ENCODE measurements around the gene GSDMA.

GSDMA gene

GRCh38 chr17:40022961-40023541, 60.2 kb downstream of the GSDMA start:
- CTCF ChIA-PET, result interaction anchor here (0.7 to 2.9 kb wide), 2 partner anchors 12 to 51 kb away, joined by 3 to 9 read pairs; no protein-coding TSS in a partner anchor
- TF ChIP-seq L3MBTL2 (conservative IDR thresholded peaks at IDR 0.05) (no peak), ELF4 (IDR thresholded peaks at IDR 0.05) (no peak), HDGF (IDR thresholded peaks at IDR 0.05; ENCODE audit: borderline replicate concordance) (no peak), BHLHE40 (IDR thresholded peaks at IDR 0.05; ENCODE audit: borderline replicate concordance) (no peak), CTBP1 (IDR thresholded peaks at IDR 0.05; ENCODE audit: borderline replicate concordance) (no peak), PKNOX1 (IDR thresholded peaks at IDR 0.05) (no peak), LEF1 (IDR thresholded peaks at IDR 0.05; ENCODE audit: borderline replicate concordance) (no peak), FOXA1 (IDR thresholded peaks at IDR 0.05) (no peak), TARDBP (IDR thresholded peaks at IDR 0.05) (no peak), FOXM1 (IDR thresholded peaks at IDR 0.05; ENCODE audit: borderline replicate concordance) (no peak), ZNF384 (IDR thresholded peaks at IDR 0.05) (no peak), NFRKB (IDR thresholded peaks at IDR 0.05) (no peak), SUZ12 (IDR thresholded peaks at IDR 0.05) (no peak), ARNT (IDR thresholded peaks at IDR 0.05) (no peak), SP1 (IDR thresholded peaks at IDR 0.05) (no peak), FOXK2 (IDR thresholded peaks at IDR 0.05) (no peak)
- DNase-seq (ENCODE audit: extremely low spot score), result no peak
- POLR2A ChIA-PET, result no interaction called here

GRCh38 chr17:40023590-40024292, 60.9 kb downstream of the GSDMA start:
- CTCF ChIA-PET, result interaction anchor here (0.6 kb wide), 1 partner anchor 169 kb away, joined by 3 read pairs; no protein-coding TSS in a partner anchor
- POLR2A ChIA-PET, result no interaction called here
- DNase-seq (ENCODE audit: extremely low spot score), result no peak
- TF ChIP-seq FOXM1 (IDR thresholded peaks at IDR 0.05; ENCODE audit: borderline replicate concordance) (no peak), TARDBP (IDR thresholded peaks at IDR 0.05) (no peak), ELF4 (IDR thresholded peaks at IDR 0.05) (no peak), NFRKB (IDR thresholded peaks at IDR 0.05) (no peak), FOXK2 (IDR thresholded peaks at IDR 0.05) (no peak), CTBP1 (IDR thresholded peaks at IDR 0.05; ENCODE audit: borderline replicate concordance) (no peak), FOXA1 (IDR thresholded peaks at IDR 0.05) (no peak)

- no peak for DNase-seq (ENCODE audit: extremely low spot score)
- ChIA-PET POLR2A (no interaction called here), CTCF (interaction anchor here (1.6 kb wide), 1 partner anchor 10 kb away, joined by 7 read pairs; no protein-coding TSS in a partner anchor)
- TF ChIP-seq FOXM1 (IDR thresholded peaks at IDR 0.05; ENCODE audit: borderline replicate concordance) (no peak), SP1 (IDR thresholded peaks at IDR 0.05) (no peak), PKNOX1 (IDR thresholded peaks at IDR 0.05) (no peak), LEF1 (IDR thresholded peaks at IDR 0.05; ENCODE audit: borderline replicate concordance) (no peak), ELF4 (IDR thresholded peaks at IDR 0.05) (no peak), TARDBP (IDR thresholded peaks at IDR 0.05) (no peak), ARNT (IDR thresholded peaks at IDR 0.05) (no peak), NFRKB (IDR thresholded peaks at IDR 0.05) (no peak), FOXK2 (IDR thresholded peaks at IDR 0.05) (no peak)
These were observed 62.1 kb downstream of the GSDMA start for GRCh38 chr17:40024901-40025300.

GRCh38 chr17:40025559-40025958, 62.8 kb downstream of the GSDMA start:
- ChIA-PET POLR2A (no interaction called here), CTCF (interaction anchor here (1.6 kb wide), 1 partner anchor 10 kb away, joined by 7 read pairs; no protein-coding TSS in a partner anchor)
- no peak for TF ChIP-seq SUZ12 (IDR thresholded peaks at IDR 0.05)
- TF ChIP-seq HDGF (IDR thresholded peaks at IDR 0.05; ENCODE audit: borderline replicate concordance), result no peak
- no peak for TF ChIP-seq L3MBTL2 (conservative IDR thresholded peaks at IDR 0.05)
- TF ChIP-seq LEF1 (IDR thresholded peaks at IDR 0.05; ENCODE audit: borderline replicate concordance), result no peak
- TF ChIP-seq ELF4 (IDR thresholded peaks at IDR 0.05), result no peak
- TF ChIP-seq BHLHE40 (IDR thresholded peaks at IDR 0.05; ENCODE audit: borderline replicate concordance), result no peak
- TF ChIP-seq PKNOX1 (IDR thresholded peaks at IDR 0.05), result no peak
- no peak for TF ChIP-seq TARDBP (IDR thresholded peaks at IDR 0.05)
- no peak for TF ChIP-seq FOXK2 (IDR thresholded peaks at IDR 0.05)
- no peak for DNase-seq (ENCODE audit: extremely low spot score)

- TF ChIP-seq ARNT (IDR thresholded peaks at IDR 0.05), result no peak
- no peak for TF ChIP-seq FOXA1 (IDR thresholded peaks at IDR 0.05)
- TF ChIP-seq L3MBTL2 (conservative IDR thresholded peaks at IDR 0.05), result no peak
- no peak for TF ChIP-seq ELF4 (IDR thresholded peaks at IDR 0.05)
- ChIA-PET CTCF (interaction anchor here (0.6 to 2.3 kb wide), 8 partner anchors 9 to 87 kb away, joined by 3 to 15 read pairs (median 7); no protein-coding TSS in a partner anchor), POLR2A (no interaction called here)
- no peak for DNase-seq (ENCODE audit: extremely low spot score)
These were observed 63.4 kb downstream of the GSDMA start for GRCh38 chr17:40025991-40026815.
